ENCODE data around the gene KDM4C.
"Not testable (repeated sequence)": the region's sequence is repeated elsewhere in the genome, so short reads cannot be mapped to it uniquely, and the experiment has no call there.

Gene KDM4C

DNA sequence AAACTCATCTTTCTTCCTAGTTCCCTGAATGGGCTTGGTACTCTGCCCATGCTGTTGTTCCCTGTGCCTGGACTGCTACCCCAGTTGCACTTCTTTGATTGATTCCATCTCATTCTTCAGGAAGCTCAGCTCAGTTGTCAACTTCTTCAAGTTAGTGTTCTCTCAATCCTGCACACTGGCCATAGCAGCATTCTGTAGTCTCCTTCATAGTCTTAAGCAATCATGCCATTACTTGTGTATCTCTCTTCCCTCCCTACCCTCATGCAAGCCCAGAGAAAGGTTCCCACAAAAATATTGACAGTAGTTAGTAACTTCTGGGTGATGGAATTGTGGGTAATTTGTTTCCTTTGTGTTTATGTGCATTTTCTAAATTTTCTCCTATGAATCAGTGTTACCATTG is 5.5 kb downstream of the KDM4C start:
- FAIRE-seq (no peak), DNase-seq (ENCODE audit: extremely low spot score, insufficient read length, low read depth) (no peak)

DNA sequence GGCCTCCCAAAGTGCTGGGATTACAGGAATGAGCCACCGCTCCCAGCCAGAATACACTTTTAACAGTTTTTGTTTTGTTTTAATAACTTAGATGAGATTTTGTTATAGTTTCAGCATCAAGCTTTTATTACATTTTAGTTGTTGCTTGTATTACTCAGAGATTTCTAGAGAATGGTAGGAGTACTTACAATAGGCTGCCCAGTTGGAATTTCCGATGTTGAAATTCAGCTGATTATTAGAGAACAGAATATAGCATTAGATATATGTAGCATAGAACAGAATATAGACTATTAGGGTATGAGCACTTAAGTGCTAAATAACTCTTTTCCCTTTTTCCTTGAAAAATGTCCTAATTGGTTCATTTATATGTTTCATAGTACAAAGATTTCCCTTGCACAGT is 6.2 kb downstream of the KDM4C start:
- FAIRE-seq: no peak

DNA sequence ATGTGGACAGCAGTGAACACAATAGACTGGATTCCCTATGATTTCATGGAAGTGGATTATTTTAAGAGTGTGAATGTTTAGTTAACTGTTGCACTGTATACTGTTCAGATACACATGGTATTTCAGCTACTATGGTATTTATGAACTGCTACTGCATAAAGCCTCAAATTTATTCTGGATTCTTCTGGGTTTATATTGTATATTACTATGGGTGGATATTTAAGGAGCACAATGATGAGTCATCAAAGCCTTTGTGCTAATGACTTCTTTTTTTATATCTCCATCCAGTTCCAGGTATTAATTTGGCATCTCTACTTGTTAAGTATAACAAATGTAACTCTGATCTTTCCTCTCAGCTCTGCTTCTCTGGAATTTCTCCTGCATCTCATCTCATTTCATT is 6.8 kb downstream of the KDM4C start:
- FAIRE-seq (no peak), DNase-seq (ENCODE audit: extremely low spot score, insufficient read length, low read depth) (no peak)

More for the DNA sequence above, 6.2 kb downstream of the KDM4C start:
- no peak for DNase-seq (ENCODE audit: extremely low spot score, insufficient read length, low read depth)

DNA sequence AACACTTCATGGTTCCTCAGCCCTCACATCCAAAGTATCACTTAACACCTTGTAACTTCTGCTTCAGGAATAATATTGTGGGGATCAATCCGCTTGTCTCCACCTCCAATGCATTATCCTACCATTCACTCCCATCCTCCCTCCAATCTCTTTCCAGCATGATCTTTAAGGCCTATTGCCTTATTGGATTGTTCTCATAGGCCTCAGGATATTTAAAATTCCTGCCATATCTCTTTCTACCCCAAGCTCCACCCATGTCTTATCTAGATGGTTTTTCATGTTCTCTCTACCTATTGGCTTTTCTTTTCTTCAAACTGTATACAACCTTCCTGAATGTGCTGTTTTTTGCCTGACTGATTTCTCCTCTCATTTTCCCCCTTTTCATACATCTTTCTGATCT is 7.2 kb downstream of the KDM4C start:
- no peak for DNase-seq (ENCODE audit: extremely low spot score, insufficient read length, low read depth)
- FAIRE-seq: no peak

DNA sequence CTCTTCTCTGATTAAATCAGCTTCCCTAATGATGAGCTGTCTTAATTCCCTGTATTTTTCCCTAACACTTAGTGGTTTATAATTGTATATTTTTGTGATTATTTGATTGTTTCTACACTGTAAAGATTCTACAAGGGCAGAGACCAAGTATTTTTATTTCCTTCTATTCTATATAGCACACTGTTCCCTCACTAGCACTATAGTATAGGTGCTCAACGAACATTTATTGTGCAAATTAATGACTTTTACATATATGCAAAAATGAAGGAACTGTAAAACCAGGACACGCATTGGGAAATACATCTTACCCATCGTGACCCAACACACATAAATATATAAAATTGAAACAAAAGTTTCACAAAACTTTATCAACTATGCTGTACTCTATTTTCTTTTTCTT is 7.6 kb downstream of the KDM4C start:
- DNase-seq (ENCODE audit: extremely low spot score, insufficient read length, low read depth) (no peak), FAIRE-seq (no peak)

DNA sequence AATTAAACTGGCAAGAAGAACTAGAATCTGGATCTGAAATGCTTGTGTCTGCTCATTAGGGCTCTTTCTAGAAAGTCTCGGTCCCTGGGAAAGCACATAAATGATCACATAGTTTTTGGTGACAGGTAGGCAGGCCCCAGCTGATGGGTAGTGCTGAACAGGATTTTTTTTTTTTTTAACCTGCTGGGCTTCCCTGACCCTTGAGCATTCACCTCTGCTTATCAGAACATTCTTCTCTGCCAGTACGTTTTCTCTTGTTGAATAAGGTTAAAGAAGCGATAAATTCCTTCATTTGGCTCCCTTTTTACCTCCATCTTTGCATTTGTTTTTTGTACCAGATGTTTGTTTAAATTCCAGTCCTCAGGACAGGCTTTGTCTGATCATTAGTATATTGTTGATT is 8.8 kb downstream of the KDM4C start:
- FAIRE-seq (peak; percentile 5), DNase-seq (ENCODE audit: extremely low spot score, insufficient read length, low read depth) (no peak)

DNA sequence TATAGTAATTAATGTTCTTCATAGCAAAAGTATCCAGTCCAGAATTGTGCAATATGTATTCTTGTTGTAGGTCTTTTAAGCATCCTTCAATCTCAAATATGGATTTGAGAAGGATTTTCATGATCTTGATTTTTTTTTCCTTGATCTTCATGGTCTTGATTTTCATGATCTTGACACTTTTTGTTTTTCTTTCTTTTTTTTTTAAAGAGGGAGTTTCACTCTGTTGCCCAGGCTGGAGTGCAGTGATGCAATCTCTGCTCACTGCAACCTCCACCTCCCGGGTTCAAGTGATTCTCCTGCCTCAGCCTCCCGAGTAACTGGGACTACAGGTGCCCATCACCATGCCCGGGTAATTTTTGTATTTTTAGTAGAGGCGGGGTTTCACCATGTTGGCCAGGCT is 10.8 kb downstream of the KDM4C start:
- not testable (repeated sequence) for DNase-seq (ENCODE audit: extremely low spot score, insufficient read length, low read depth); FAIRE-seq

DNA sequence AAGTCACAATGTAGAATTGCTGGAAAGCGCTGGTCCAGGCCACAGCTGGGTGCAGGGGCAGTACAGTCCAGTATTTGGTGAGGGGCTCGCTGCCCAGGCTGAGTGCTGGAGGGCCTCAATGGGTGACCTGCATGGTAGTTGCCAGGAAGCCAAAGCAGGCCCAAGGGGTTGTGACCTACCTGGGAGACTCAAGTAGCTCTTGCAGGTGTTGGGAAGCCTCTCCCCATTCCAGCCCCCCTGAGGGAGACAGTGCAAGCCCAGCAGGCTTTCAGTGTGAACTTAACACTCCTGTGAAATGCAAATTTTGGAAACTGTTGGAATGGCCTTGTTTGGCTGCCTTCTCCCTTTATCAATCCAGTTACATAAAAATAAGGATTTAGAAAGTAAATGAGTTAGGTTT is 13.9 kb downstream of the KDM4C start:
- no peak for FAIRE-seq
- no peak for DNase-seq (ENCODE audit: extremely low spot score, insufficient read length, low read depth)

DNA sequence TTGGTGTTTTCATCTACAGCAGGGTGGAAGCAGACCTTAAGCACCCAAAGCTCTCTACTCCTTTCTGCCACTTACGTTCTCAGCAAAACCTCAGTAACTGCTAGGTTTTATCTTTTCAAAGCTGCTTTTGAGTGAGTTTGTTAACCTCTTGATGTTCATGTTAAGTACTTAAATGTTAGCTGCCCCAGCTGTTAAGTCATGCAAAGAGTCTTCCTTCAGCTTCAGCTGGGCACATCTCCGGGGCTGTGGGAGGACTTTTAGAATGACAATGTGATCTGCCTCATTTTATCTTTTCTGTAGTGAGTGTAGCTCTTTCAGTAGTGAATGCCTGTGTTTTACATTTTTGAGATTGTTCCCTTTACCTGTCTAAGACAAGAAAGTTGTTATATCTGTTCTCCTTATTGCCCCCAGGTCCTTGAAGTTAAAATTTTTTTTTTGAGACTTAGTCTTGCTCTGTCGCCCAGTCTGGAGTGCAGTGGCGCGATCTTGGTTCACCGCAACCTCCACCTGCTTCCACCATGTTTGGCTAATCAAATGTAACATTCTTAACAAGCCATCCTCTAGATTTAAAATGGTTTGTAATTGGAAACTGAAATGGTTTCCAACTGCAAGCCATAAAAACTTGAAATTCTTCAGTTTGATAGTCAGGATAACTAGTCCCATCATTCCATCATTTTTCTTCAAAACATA is 19.6 kb downstream of the KDM4C start:
- peak; percentile 64 for FAIRE-seq
- no peak for DNase-seq (ENCODE audit: extremely low spot score, insufficient read length, low read depth)

DNA sequence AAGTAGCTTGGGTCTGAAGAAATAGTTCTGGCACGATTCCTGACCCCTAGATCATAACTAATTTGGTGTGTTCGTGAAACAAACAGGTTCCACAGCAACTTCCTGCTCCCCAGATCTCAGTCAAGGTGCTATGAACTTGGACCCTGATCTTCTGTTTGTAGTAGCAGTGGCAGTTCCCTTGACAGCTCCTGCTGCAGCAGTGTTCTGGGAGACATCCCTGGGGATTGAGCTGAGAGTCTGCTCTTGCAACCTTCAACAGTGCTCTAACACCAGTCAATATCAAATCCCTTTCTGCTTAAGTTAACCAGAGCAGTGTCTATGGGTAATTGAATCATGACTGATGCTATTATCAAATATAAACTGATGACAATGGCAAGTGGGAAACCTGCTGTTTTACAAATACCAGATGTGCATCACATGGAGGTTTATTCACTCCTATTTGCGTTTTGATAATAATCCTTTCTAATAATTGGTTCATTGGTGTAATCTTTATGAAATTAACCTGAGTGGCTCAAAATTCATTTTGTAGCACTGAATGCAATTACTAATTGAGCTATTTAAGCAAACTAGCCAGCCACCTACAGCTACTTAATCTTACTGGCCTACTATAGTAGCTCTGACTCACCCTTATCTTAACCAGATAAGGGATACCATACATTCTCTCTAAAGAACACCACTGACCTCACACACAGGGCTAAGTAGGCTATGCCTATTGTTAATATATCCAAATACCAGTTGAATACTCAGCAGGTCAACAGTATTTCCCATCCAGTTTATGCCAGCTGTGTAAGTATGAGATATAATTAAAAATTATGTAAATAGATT is 21.9 kb downstream of the KDM4C start:
- DNase-seq (ENCODE audit: extremely low spot score, insufficient read length, low read depth) (no peak), FAIRE-seq (no peak)

DNA sequence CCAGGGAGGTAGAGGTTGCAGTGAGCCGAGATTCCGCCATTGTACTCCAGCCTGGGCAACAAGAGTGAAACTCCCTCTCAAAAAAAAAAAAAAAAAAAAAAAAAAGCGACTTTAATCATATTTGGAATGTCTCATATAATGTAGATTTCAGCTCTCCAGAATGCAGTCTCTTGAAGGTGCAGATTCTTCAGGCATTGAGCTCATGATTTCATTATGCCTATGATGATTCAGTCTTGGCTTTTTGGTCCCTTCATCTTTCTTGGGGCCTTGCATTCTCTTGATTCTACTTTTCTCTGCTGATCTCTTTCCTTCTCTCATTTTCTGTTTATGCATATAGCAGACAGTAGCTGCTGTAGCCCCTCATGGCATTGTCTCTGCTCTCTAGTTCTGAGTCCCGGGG is 22.9 kb downstream of the KDM4C start:
- no peak for FAIRE-seq
- no peak for DNase-seq (ENCODE audit: extremely low spot score, insufficient read length, low read depth)

DNA sequence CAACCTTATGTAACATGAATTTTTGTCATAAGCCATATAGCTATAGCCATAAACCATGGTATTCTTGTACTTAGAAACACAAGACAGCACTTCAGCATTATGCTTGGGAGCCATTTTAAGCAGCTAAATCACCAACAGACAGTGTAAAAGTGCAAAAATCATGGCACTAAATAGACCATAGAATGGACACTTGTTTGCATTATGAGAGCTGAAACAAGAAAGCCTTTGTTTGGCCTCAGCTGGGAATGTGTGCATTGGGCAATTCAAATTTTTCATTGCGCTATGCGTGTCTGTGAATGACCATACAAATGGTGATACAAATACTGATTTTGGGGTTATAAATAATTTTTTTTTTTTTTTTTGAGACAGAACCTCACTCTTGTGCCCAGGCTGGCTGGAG is 23.7 kb downstream of the KDM4C start:
- DNase-seq (ENCODE audit: extremely low spot score, insufficient read length, low read depth) (no peak), FAIRE-seq (no peak)

DNA sequence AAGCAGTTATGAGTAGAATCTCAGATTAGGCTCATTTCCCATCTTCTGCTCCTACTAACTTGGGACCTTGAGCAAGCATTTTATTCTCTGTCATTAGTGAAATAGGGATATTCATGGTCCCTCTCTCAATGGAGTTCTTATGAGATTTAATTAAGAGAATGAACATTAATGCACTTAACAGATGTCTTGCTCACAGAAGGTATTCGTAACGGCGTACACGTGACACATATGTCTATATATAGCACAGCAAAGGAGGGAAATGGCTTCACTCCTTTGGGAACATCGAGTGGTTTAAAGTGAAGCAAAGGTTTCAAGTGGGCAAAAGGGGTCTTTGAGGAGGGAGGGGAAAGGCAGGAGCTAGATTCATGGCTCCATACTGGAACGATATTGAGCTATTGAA is 24.6 kb downstream of the KDM4C start:
- FAIRE-seq: no peak
- no peak for DNase-seq (ENCODE audit: extremely low spot score, insufficient read length, low read depth)

DNA sequence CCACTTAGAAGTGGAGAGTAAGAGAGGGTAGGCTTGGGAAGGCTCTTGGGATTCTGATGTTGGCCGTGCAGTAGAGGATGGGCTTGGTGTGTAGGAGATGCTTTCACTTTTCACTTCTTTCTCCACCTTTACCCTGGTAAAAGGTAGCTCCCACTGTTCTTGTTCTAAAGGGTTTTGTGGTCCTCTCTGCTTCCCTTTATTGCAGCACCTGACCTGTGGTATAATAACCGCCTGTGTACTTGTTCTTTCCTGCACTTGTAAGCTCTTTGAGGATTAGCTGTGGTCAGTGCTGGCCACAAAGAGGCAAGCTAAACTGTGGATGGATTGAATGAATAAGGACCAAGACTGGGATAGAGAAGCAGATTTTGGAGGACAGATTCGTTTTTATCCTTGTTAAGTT is 25.2 kb downstream of the KDM4C start:
- peak; percentile 29 for FAIRE-seq
- no peak for DNase-seq (ENCODE audit: extremely low spot score, insufficient read length, low read depth)

DNA sequence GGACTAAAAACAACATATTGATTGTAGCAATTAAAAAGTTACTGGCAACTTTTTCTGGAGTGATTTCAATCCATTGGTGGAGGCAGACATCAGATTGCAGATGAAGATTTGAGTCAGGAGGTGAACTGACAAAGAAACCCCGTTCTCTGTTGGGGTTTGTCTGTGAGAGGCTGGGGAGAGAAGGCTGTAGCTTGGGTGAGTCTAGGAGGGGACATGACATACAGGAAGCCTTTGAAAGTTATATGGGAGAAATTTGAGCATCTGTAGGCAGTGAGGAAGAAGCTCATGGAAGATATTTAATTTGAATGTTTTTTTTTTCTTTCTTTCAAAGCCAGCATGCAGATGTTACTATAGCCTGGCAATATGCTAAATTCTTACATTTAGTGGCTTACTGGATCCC is 26.0 kb downstream of the KDM4C start:
- FAIRE-seq (no peak), DNase-seq (ENCODE audit: extremely low spot score, insufficient read length, low read depth) (no peak)

DNA sequence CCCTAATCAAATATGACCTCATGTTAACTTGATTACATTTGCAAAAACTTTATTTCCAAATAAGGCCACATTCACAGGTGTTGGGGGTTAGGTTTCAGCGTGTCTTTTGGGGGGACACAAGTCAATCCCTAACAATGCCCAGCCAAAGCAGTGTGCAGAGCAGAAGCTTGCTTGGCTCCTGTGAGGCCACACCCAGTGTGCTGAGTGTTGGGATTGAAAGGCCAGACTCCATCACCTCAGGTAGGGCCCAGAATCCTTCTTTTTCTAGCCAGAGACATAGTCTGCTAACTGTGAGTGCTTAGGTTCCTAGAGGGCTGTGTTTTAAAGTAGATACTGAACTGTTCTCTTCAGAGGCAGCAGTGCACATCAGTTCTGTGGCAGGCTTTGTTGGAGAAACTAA is 27.9 kb downstream of the KDM4C start:
- no peak for DNase-seq (ENCODE audit: extremely low spot score, insufficient read length, low read depth)
- FAIRE-seq: no peak

DNA sequence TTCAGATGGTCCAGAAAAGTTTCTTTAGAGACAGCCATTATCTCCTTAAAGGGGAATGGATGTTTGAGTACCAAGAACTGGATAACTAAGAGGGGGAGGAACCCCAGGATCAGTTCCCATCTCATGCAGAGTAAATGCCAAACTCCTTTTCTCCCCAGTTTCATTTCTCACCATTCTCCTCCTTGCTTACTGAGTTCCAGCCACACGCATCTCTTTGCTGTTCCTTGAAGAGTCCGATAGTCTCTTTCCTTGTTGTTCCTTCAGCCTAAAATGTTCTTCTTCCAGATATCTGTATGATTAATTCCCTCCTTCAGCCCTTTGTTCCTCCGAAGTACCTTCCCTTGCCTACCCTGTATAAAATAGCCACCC is 30.0 kb downstream of the KDM4C start:
- no peak for FAIRE-seq
- no peak for DNase-seq (ENCODE audit: extremely low spot score, insufficient read length, low read depth)

DNA sequence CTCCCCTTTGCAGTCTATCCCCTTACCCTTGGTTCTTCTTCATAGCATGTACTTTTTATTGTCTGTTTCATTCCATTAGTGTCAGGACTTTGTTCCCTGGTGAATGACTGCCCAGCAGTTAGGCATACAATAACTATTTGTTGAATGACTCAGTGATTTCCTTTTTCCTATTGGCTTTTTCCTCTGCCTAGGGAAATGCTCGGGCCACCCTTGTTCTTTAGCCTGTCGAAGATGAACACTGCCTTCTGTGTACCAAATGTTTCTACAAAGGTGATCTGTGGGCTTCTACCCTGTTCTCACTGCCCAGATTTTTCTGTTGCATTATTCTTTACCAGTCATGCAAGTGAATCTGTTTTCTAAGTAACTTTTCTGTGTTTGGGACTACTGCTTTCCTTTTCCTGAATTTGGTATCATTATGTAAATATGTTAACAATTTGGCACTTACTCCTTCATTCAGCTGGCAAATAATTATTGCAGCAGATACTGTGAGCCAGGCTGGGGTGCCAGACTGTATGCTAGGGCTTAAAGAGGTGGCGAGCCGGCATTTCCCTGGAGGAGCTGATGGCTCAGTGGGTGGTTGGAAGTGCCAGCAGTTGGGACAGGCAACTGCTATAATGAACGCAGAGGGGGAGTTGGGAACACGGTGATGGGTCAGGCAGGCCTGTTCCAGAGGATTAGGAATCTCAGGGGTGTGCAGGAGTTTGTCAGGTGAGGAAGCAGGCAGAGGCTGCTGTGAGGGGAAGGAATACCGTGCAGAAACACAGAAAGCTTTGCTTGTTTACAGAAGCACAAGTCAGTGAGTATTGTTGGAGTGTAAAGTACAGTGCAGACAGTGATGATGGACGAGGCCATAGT is 30.6 kb downstream of the KDM4C start:
- DNase-seq (ENCODE audit: extremely low spot score, insufficient read length, low read depth): no peak
- no peak for FAIRE-seq

DNA sequence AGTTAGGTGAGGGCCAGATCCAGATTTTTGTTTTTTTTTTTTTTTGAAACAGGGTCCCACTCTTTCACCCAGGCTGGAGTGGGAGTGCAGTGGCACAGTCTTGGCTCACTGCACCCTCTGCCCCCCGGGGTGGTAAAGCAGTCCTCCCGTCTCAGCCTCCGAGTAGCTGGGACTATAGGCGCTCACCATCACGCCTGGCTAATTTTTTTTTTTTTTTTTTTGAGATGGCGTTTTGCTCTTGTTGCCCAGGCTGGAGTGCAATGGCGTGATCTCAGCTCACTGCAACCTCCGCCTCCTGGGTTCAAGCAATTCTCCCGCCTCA is 31.2 kb downstream of the KDM4C start:
- DNase-seq (ENCODE audit: extremely low spot score, insufficient read length, low read depth); FAIRE-seq: not testable (repeated sequence)

DNA sequence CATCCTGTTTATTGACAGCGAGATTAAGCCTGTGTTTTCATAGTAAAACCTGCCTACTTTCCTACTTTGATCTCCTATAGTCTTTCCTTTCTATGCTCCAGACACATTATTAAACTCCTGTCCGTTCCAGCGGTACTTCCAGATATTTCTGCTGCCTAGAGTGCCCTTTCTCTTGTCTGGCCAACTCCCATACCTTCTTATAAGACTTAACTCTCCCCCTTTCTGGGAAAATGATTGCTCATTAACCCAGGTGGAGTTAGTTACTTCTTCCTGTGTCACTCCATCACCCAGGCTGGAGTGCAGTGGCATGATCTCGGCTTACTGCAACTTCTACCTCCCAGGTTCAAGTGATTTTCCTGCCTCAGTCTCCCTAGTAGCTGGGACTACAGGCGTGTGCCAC is 33.1 kb downstream of the KDM4C start:
- DNase-seq (ENCODE audit: extremely low spot score, insufficient read length, low read depth) (no peak), FAIRE-seq (no peak)

DNA sequence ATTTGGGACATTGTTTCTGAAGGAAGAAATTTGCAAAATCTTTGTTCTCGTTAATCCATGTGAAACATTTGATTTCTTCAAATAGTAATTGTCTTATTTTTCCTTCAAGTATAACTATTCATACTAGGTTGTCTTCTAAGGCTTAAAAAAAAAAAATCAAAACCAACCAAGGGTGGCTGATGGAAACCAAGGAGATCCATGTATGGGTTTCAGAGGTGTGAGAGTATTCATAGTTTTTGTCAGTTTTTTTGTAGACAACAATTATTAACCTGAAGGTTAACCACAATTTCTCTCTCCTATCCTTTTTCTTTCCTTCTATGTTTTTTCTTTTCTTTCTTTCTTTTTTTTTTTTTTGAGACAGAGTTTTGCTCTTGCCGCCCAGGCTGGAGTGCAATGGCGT is 35.4 kb downstream of the KDM4C start:
- DNase-seq (ENCODE audit: extremely low spot score, insufficient read length, low read depth): peak; percentile 17
- peak; percentile 49 for FAIRE-seq
